CMK (cell line): ENCODE results near the gene NR2E1.

Experiments used
- DNase-seq: peaks from one replicate; pipeline ENCODE4 v3.0.0-alpha.2; 2010; ENCODE audit warnings: low read depth

The NR2E1 gene

GRCh38 chr6:108165714-108166663, at the start of gene NR2E1:
TSS of gene NR2E1 (plus strand) at chr6:108166022. CDS start at chr6:108166766, 744 bp downstream.
- DNase-seq: no peak

GRCh38 chr6:108116546-108117426, 49.0 kb upstream of the NR2E1 start:
- DNase-seq: no peak

GRCh38 chr6:108117427-108118358, 48.1 kb upstream of the NR2E1 start:
- DNase-seq: no peak

GRCh38 chr6:108118359-108118724, 47.5 kb upstream of the NR2E1 start:
- DNase-seq: no peak

- no peak for DNase-seq
Observed at GRCh38 chr6:108118810-108119768, 46.7 kb upstream of the NR2E1 start.

GRCh38 chr6:108119769-108120141, 46.1 kb upstream of the NR2E1 start:
- no peak for DNase-seq

- no peak for DNase-seq
Observed at GRCh38 chr6:108120311-108120710, 45.5 kb upstream of the NR2E1 start.

GRCh38 chr6:108121612-108122011, 44.2 kb upstream of the NR2E1 start:
- no peak for DNase-seq

- DNase-seq: no peak
Observed at GRCh38 chr6:108123481-108123929, 42.3 kb upstream of the NR2E1 start.

- no peak for DNase-seq
Observed at GRCh38 chr6:108123946-108124345, 41.9 kb upstream of the NR2E1 start.

- no peak for DNase-seq
Observed at GRCh38 chr6:108127056-108127455, 38.8 kb upstream of the NR2E1 start.

GRCh38 chr6:108127826-108128225, 38.0 kb upstream of the NR2E1 start:
- no peak for DNase-seq

- DNase-seq: no peak
Observed at GRCh38 chr6:108130262-108130661, 35.6 kb upstream of the NR2E1 start.

GRCh38 chr6:108132863-108133262, 33.0 kb upstream of the NR2E1 start:
- no peak for DNase-seq

- DNase-seq: no peak
Observed at GRCh38 chr6:108133594-108134179, 32.1 kb upstream of the NR2E1 start.

- DNase-seq: no peak
Observed at GRCh38 chr6:108134213-108134970, 31.4 kb upstream of the NR2E1 start.

GRCh38 chr6:108142240-108142639, 23.6 kb upstream of the NR2E1 start:
- DNase-seq: no peak

- no peak for DNase-seq
Observed at GRCh38 chr6:108145639-108146038, 20.2 kb upstream of the NR2E1 start.

- no peak for DNase-seq
Observed at GRCh38 chr6:108152446-108152845, 13.4 kb upstream of the NR2E1 start.
